Measurements from ENCODE around the gene CCDC30.
A peak's percentile ranks its signal among the peaks of the same experiment; 100 is the strongest.

DNA sequence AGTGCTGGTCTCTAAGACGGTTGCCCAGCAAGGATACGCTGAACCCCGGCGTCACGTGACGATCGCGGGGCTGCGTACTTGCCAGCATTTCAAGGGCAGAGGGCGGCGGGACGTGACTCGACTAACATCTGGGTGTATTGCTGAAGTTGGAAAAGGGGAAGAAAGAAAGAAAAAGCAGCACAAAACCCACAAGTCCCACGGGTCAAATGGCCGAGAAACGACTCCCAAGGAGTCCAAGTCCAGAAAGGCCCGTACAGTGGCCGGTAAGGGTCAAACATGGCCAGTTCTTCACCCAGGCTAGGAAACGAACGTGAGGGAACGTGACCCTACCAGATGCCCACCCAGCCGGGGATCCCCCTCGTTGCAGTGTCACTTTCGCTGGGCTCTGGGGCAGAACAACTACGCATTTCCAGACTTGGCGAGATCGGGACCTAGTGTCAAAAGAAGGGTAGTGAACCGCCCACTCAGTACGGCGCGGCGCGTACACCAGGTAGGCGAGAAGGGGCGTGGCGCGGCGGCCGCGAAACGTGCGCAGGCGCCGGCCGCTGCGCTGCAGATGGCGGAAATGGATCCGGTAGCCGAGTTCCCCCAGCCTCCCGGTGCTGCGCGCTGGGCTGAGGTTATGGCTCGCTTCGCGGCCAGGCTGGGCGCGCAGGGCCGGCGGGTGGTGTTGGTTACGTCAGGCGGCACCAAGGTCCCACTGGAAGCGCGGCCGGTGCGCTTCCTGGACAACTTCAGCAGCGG lies 6.9 kb upstream of the CCDC30 start, which contains the start of the genes PPCS and ZMYND12:
- TF ChIP-seq, protein P1, sequence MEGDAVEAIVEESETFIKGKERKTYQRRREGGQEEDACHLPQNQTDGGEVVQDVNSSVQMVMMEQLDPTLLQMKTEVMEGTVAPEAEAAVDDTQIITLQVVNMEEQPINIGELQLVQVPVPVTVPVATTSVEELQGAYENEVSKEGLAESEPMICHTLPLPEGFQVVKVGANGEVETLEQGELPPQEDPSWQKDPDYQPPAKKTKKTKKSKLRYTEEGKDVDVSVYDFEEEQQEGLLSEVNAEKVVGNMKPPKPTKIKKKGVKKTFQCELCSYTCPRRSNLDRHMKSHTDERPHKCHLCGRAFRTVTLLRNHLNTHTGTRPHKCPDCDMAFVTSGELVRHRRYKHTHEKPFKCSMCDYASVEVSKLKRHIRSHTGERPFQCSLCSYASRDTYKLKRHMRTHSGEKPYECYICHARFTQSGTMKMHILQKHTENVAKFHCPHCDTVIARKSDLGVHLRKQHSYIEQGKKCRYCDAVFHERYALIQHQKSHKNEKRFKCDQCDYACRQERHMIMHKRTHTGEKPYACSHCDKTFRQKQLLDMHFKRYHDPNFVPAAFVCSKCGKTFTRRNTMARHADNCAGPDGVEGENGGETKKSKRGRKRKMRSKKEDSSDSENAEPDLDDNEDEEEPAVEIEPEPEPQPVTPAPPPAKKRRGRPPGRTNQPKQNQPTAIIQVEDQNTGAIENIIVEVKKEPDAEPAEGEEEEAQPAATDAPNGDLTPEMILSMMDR (IDR thresholded peaks at IDR 0.05): peak in 2 of 4 experiments; percentile 42 to 44
- peak; percentile 62 to 69 for TF ChIP-seq POLR2A (IDR thresholded peaks at IDR 0.05)
- peak; percentile 60 for TF ChIP-seq POLR2AphosphoS5 (IDR thresholded peaks at IDR 0.05)
- no peak for TF ChIP-seq EP300 (IDR thresholded peaks at IDR 0.05)
